ENCODE results near the gene TET3. TPM values are rescaled to one million over a fixed set of nuclear protein-coding genes. Genes with fewer than 3 reads are reported as not detected.

TET3 gene
- total and polyA plus RNA-seq, 3 donors from 2014 or later = 4.3 to 12.2 (median 9.7) TPM

DNA sequence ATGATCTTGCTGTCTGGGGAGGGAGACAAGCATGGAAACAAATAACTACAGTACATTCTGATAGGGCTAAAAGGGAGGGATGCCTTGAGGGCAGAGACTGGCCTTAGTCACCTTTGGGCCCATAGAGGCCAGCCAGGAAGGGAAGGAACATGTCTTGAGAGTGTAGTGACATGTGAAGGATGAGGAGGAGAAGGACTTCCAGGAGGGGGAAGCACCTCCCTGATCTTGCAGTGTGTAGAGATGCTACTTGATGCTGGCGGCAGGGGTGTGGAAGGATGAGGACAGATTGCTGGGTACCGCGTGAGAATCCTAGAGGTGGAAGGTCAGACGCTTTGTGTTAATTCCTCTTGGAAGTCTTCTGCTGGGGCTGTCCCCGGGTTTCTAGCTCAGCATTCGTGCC lies 13.1 kb downstream of the TET3 start:
- no peak for DNase-seq
- WGBS, 2 donors = 94 to 96% methylated on average over 6 of the region's 6 CpGs
- Histone ChIP-seq H3K9me3 (no peaks in the 10 kb centered on the region), H3K27me3 (no peaks in the 10 kb centered on the region), H3K4me3 (no peak overlapping the region), H3K36me3 (ENCODE audit: low read depth, missing control alignments) (no peaks in the 10 kb centered on the region), H3K27ac (no peak overlapping the region), H3K4me1 (peaks cover 17% of the 10 kb centered on the region)
- intact Hi-C loops (cut with DNase I; ENCODE audit: low total_unique reads) = no loop called here
- TF ChIP-seq, protein P1, sequence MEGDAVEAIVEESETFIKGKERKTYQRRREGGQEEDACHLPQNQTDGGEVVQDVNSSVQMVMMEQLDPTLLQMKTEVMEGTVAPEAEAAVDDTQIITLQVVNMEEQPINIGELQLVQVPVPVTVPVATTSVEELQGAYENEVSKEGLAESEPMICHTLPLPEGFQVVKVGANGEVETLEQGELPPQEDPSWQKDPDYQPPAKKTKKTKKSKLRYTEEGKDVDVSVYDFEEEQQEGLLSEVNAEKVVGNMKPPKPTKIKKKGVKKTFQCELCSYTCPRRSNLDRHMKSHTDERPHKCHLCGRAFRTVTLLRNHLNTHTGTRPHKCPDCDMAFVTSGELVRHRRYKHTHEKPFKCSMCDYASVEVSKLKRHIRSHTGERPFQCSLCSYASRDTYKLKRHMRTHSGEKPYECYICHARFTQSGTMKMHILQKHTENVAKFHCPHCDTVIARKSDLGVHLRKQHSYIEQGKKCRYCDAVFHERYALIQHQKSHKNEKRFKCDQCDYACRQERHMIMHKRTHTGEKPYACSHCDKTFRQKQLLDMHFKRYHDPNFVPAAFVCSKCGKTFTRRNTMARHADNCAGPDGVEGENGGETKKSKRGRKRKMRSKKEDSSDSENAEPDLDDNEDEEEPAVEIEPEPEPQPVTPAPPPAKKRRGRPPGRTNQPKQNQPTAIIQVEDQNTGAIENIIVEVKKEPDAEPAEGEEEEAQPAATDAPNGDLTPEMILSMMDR (IDR thresholded peaks at IDR 0.05) = no peak
- no peak for TF ChIP-seq POLR2A (IDR thresholded peaks at IDR 0.05)

DNA sequence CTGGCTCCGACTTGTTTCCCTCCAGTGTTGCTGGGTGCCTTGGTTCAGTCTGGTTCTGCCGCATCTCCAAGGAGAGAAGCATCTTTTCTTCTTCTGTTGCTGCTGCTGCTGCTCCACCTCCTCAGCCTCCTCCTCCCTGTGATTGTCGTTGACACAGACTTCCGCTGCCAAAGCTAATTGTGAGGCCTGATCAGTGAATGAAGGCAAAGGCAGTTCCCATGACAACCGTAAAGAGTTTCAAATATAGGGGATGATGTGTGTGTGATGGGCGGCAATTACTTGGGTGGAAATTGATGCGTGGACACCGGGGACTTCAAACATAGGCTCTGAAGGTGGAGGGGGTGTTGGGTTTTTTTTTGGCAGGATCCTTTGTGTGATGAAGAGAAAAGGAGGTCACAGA lies 13.7 kb downstream of the TET3 start:
- WGBS, 2 donors = 88 to 91% methylated on average over 8 of the region's 8 CpGs
- no peak for DNase-seq
- Histone ChIP-seq H3K4me1 (peaks cover 21% of the 10 kb centered on the region), H3K9me3 (no peaks in the 10 kb centered on the region), H3K27ac (no peak overlapping the region), H3K36me3 (ENCODE audit: low read depth, missing control alignments) (no peaks in the 10 kb centered on the region), H3K4me3 (no peak overlapping the region), H3K27me3 (no peaks in the 10 kb centered on the region)
- TF ChIP-seq POLR2A (IDR thresholded peaks at IDR 0.05) = no peak
- TF ChIP-seq, protein P1 (IDR thresholded peaks at IDR 0.05) = no peak
- intact Hi-C loops (cut with DNase I; ENCODE audit: low total_unique reads) = no loop called here

DNA sequence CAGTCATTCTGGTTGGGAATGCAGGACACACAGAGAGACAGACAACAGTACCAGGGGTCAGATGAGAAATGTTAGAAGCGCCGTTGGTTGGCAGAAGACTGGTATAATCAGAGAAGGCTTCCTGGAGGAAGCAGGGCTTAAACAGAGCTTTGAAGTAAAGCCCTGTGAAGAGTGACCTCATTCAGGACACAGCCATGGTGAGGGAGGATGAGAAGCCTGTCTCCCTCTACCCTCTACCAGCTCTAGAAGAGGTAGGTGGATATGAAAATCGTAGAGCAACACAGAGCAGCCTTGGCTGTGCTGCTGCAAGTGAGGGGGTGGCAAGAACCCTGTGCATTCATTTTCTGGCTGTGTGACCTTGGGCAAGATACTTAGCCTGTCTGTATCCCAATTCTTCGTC lies 14.2 kb downstream of the TET3 start:
- Histone ChIP-seq H3K27me3 (no peaks in the 10 kb centered on the region), H3K9me3 (no peaks in the 10 kb centered on the region), H3K4me3 (no peak overlapping the region), H3K36me3 (ENCODE audit: low read depth, missing control alignments) (no peaks in the 10 kb centered on the region), H3K4me1 (peaks cover 26% of the 10 kb centered on the region), H3K27ac (no peak overlapping the region)
- no peak for TF ChIP-seq POLR2A (IDR thresholded peaks at IDR 0.05)
- TF ChIP-seq, protein P1 (IDR thresholded peaks at IDR 0.05) = no peak
- DNase-seq = no peak
- intact Hi-C loops (cut with DNase I; ENCODE audit: low total_unique reads) = no loop called here
- 78 to 80% methylated on average over 4 of the region's 4 CpGs for WGBS, 2 donors

DNA sequence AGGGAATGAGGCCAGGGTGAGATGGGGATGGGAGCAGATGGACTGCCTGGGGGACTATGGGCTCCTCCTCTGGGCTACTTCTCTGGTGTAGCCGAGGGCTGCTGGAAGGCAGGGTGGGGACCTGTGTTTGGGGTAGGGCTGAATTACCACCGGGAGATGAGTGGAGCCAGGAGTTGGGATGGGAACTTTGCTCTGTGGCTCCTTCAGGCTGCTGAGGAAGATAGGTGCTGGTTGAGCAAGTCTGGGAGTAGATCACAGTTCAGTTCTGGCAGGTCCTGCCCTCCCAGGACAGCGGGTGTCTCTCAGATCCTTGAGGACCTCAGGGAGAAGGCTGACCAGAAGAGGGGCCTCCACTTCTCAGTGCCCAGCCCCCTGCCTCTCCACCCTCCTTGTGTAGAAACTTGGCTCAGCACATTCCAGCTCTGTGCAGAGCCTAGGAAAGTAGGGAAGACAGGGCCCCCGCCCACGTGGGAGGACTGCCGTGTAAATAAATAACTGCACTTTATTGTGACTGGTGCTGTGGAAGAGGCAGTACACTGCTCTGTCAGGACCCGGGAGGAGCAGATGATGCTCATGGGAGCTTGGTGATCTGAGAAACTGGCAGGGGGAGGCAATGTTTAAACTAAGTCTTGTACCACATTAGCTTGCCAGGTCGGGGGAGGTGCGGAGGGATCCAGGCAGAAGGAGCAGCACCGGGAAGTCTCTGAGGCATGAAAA lies 15.3 kb downstream of the TET3 start:
- Histone ChIP-seq H3K9me3 (no peaks in the 10 kb centered on the region), H3K27me3 (no peaks in the 10 kb centered on the region), H3K4me3 (no peak overlapping the region), H3K4me1 (peaks cover 29% of the 10 kb centered on the region), H3K27ac (no peak overlapping the region), H3K36me3 (ENCODE audit: low read depth, missing control alignments) (no peaks in the 10 kb centered on the region)
- intact Hi-C loops (cut with DNase I; ENCODE audit: low total_unique reads) = no loop called here
- WGBS, 2 donors = 23 to 27% methylated on average over 8 to 10 of the region's 10 CpGs
- TF ChIP-seq POLR2A (IDR thresholded peaks at IDR 0.05) = no peak
- TF ChIP-seq, protein P1 (IDR thresholded peaks at IDR 0.05) = no peak
- no peak for DNase-seq

DNA sequence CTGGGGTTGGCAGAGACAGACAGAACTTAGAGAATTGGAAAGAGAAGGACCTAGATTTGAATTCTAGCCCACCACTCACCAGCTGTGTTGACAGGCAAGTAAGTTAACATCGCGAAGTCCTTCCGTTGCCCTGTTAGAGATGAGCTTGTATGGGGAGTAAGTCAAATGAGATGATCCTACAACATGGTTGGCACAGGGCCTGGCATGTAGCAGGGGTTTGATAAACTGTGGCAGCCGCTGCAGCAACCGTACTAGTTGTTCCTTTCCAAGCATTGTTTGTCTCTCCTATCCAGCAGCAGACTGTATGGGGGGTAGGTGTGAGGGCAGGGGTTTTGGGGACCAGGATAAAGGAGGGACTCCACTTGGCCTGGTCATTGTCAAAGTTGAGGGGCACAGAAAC lies 16.0 kb downstream of the TET3 start:
- intact Hi-C loops (cut with DNase I; ENCODE audit: low total_unique reads) = no loop called here
- TF ChIP-seq, protein P1 (IDR thresholded peaks at IDR 0.05) = no peak
- no peak for TF ChIP-seq POLR2A (IDR thresholded peaks at IDR 0.05)
- Histone ChIP-seq H3K4me1 (peaks cover 33% of the 10 kb centered on the region), H3K27ac (no peak overlapping the region), H3K9me3 (no peaks in the 10 kb centered on the region), H3K4me3 (no peak overlapping the region), H3K36me3 (ENCODE audit: low read depth, missing control alignments) (no peaks in the 10 kb centered on the region), H3K27me3 (no peaks in the 10 kb centered on the region)
- DNase-seq = no peak
- WGBS, 2 donors = 63 to 74% methylated on average over 5 of the region's 5 CpGs

All from testis (tissue), 3 donors.